Loucy (cell line): ENCODE results near the gene PDE10A.

Source experiments
- H2AFZ ChIP-seq: fragments of 200-600 bp; sonication (generic); 2 replicates; pipeline ENCODE4 v1.6.0; 2016; ENCODE audit warnings: antibody characterized with exemption, mild to moderate bottlenecking, low read length, moderate library complexity
- H3F3A ChIP-seq: fragments of 200-600 bp; 2 replicates; pipeline ENCODE4 v1.6.0; 2016; ENCODE audit warnings: antibody characterized with exemption, low read depth, mild to moderate bottlenecking
- H3K27me3 ChIP-seq: fragments of 200-600 bp; sonication (generic); 2 replicates; pipeline ENCODE4 v1.6.1; 2014; ENCODE audit warnings: low read length, mild to moderate bottlenecking; ENCODE audit not compliant: insufficient read depth, poor library complexity, severe bottlenecking
- H3K36me3 ChIP-seq: fragments of 200-600 bp; sonication (generic); 2 replicates; pipeline ENCODE4 v1.6.1; 2016; ENCODE audit warnings: low read length; ENCODE audit not compliant: insufficient read depth
- H3K4me1 ChIP-seq: fragments of 200-600 bp; sonication (generic); 2 replicates; pipeline ENCODE4 v1.5.1; 2014; ENCODE audit warnings: low read length, mild to moderate bottlenecking; ENCODE audit not compliant: insufficient read depth, poor library complexity, severe bottlenecking
- H3K4me2 ChIP-seq: fragments of 200-600 bp; sonication (generic); 2 replicates; pipeline ENCODE4 v1.6.0; 2014; ENCODE audit warnings: antibody characterized with exemption, low read length, low read depth, mild to moderate bottlenecking; ENCODE audit not compliant: poor library complexity, severe bottlenecking
- H3K4me3 ChIP-seq: fragments of 200-600 bp; sonication (generic); 2 replicates; pipeline ENCODE4 v1.5.1; 2014; ENCODE audit warnings: low read length, mild to moderate bottlenecking, mixed read lengths; ENCODE audit not compliant: poor library complexity, severe bottlenecking
- H3K79me2 ChIP-seq: fragments of 200-600 bp; sonication (generic); 2 replicates; pipeline ENCODE4 v1.6.1; 2014; ENCODE audit warnings: low read length; ENCODE audit not compliant: insufficient read depth
- H3K9ac ChIP-seq: fragments of 200-600 bp; sonication (generic); 2 replicates; pipeline ENCODE4 v1.6.0; 2014; ENCODE audit warnings: mild to moderate bottlenecking, low read depth, low read length, moderate library complexity; ENCODE audit not compliant: poor library complexity, severe bottlenecking
- H3K9me2 ChIP-seq: fragments of 200-600 bp; sonication (generic); replicated peaks from 2 replicates; pipeline ENCODE4 v1.6.1; 2016; ENCODE audit warnings: low read depth, low read length, mixed read lengths
- H3K9me3 ChIP-seq: fragments of 200-600 bp; sonication (generic); 2 replicates; pipeline ENCODE4 v1.6.1; 2014; ENCODE audit warnings: mild to moderate bottlenecking, antibody characterized with exemption, low read length, low read depth; ENCODE audit not compliant: insufficient read depth
- H4K20me1 ChIP-seq: fragments of 200-600 bp; sonication (generic); 2 replicates; pipeline ENCODE4 v1.6.0; 2014; ENCODE audit warnings: antibody characterized with exemption, low read length, mild to moderate bottlenecking; ENCODE audit not compliant: insufficient read depth, poor library complexity, severe bottlenecking
- CTCF ChIP-seq: fragments of 200-600 bp; sonication (generic); conservative IDR thresholded peaks from 2 replicates; pipeline ENCODE4 v1.5.1; 2014; ENCODE audit warnings: mild to moderate bottlenecking, antibody characterized with exemption, low read length
- EZH2phosphoT487 ChIP-seq: fragments of 200-600 bp; IDR thresholded peaks from 2 replicates; pipeline ENCODE4 v1.6.1; 2018; ENCODE audit warnings: antibody characterized with exemption, mild to moderate bottlenecking, moderate library complexity, borderline replicate concordance

The PDE10A gene

GRCh38 chr6:165600606-165601005 lies 62.4 kb downstream of the PDE10A start:
- no peaks in the 10 kb centered on the region for H3F3A ChIP-seq
- no peaks in the 10 kb centered on the region for H4K20me1 ChIP-seq
- no peaks in the 10 kb centered on the region for H3K27me3 ChIP-seq
- no peaks in the 10 kb centered on the region for H3K4me1 ChIP-seq
- no peaks in the 10 kb centered on the region for H3K36me3 ChIP-seq
- H3K9me3 ChIP-seq: peaks cover 3% of the 10 kb centered on the region; the same call in 1 of the 2 replicates
- H3K79me2 ChIP-seq: no peaks in the 10 kb centered on the region
- H3K9ac ChIP-seq: no peak overlapping the region
- H2AFZ ChIP-seq: no peak overlapping the region
- no peak overlapping the region for H3K4me3 ChIP-seq
- TF ChIP-seq CTCF (no peak), EZH2phosphoT487 (no peak)
- no peak overlapping the region for H3K4me2 ChIP-seq
- H3K9me2 ChIP-seq: no peaks in the 10 kb centered on the region

- Histone ChIP-seq H2AFZ (no peak overlapping the region), H3K36me3 (no peaks in the 10 kb centered on the region), H3K9ac (no peak overlapping the region), H3K9me2 (no peaks in the 10 kb centered on the region), H3K79me2 (no peaks in the 10 kb centered on the region), H4K20me1 (no peaks in the 10 kb centered on the region), H3K4me3 (no peak overlapping the region), H3K4me2 (no peak overlapping the region), H3K9me3 (peaks cover 3% of the 10 kb centered on the region; the same call in 1 of the 2 replicates), H3F3A (no peaks in the 10 kb centered on the region), H3K27me3 (no peaks in the 10 kb centered on the region), H3K4me1 (no peaks in the 10 kb centered on the region)
- no peak for TF ChIP-seq EZH2phosphoT487
- no peak for TF ChIP-seq CTCF
Measured at GRCh38 chr6:165599596-165600487, 63.2 kb downstream of the PDE10A start.

- no peaks in the 10 kb centered on the region for H3F3A ChIP-seq
- H3K79me2 ChIP-seq: no peaks in the 10 kb centered on the region
- H4K20me1 ChIP-seq: no peaks in the 10 kb centered on the region
- no peaks in the 10 kb centered on the region for H3K27me3 ChIP-seq
- peaks cover 3% of the 10 kb centered on the region; the same call in 1 of the 2 replicates for H3K9me3 ChIP-seq
- no peak overlapping the region for H3K9ac ChIP-seq
- no peak overlapping the region for H3K4me3 ChIP-seq
- H3K36me3 ChIP-seq: no peaks in the 10 kb centered on the region
- no peak overlapping the region for H3K4me2 ChIP-seq
- TF ChIP-seq EZH2phosphoT487: no peak
- H3K4me1 ChIP-seq: no peaks in the 10 kb centered on the region
- no peaks in the 10 kb centered on the region for H3K9me2 ChIP-seq
- no peak overlapping the region for H2AFZ ChIP-seq
Measured at GRCh38 chr6:165599121-165599520, 63.9 kb downstream of the PDE10A start.
